Ishikawa (cell line): ENCODE measurements around the gene ARRB1.

Experiments
- CEBPB ChIP-seq: IDR thresholded peaks from 2 replicates; pipeline ENCODE4 v1.6.1; 2012
- CREB1 ChIP-seq: IDR thresholded peaks from 2 replicates; pipeline ENCODE4 v1.6.1; 2012; ENCODE audit warnings: low read depth
- EGR1 ChIP-seq: IDR thresholded peaks from 2 replicates; pipeline ENCODE4 v1.6.1; 2012
- EP300 ChIP-seq: IDR thresholded peaks from 2 replicates; pipeline ENCODE4 v1.6.1; 2012; ENCODE audit warnings: borderline replicate concordance
- FOXM1 ChIP-seq: IDR thresholded peaks from 2 replicates; pipeline ENCODE4 v1.6.1; 2012; ENCODE audit warnings: low read depth, borderline replicate concordance
- MAX ChIP-seq: IDR thresholded peaks from 2 replicates; pipeline ENCODE4 v1.6.1; 2012
- NFIC ChIP-seq: IDR thresholded peaks from 2 replicates; pipeline ENCODE4 v1.6.1; 2012
- RAD21 ChIP-seq: IDR thresholded peaks from 2 replicates; pipeline ENCODE4 v1.6.1; 2012; ENCODE audit warnings: low read depth
- REST ChIP-seq: IDR thresholded peaks from 2 replicates; pipeline ENCODE4 v1.6.1; 2012; ENCODE audit warnings: low read depth, mild to moderate bottlenecking
- TAF1 ChIP-seq: IDR thresholded peaks from 2 replicates; pipeline ENCODE4 v1.6.1; 2012; ENCODE audit warnings: low read depth, mild to moderate bottlenecking
- TCF12 ChIP-seq: IDR thresholded peaks from 2 replicates; pipeline ENCODE4 v1.6.1; 2012; ENCODE audit warnings: low read depth
- TEAD4 ChIP-seq: IDR thresholded peaks from 2 replicates; pipeline ENCODE4 v1.6.1; 2012
- USF1 ChIP-seq: IDR thresholded peaks from 2 replicates; pipeline ENCODE4 v1.6.1; 2012
- YY1 ChIP-seq: IDR thresholded peaks from 2 replicates; pipeline ENCODE4 v1.6.1; 2012; ENCODE audit warnings: low read depth
- ZBTB7A ChIP-seq: IDR thresholded peaks from 2 replicates; pipeline ENCODE4 v1.6.1; 2012; ENCODE audit warnings: low read depth

Gene ARRB1

GRCh38 chr11:75338516-75339208 lies 12.8 kb downstream of the ARRB1 start:
- TF ChIP-seq TAF1 (no peak), REST (no peak), MAX (no peak), NFIC (no peak), EP300 (no peak), USF1 (no peak), ZBTB7A (no peak), CREB1 (no peak), EGR1 (no peak), FOXM1 (no peak)

- TF ChIP-seq FOXM1 (no peak), TCF12 (no peak), CREB1 (no peak), EGR1 (no peak)
These were observed 14.2 kb downstream of the ARRB1 start for GRCh38 chr11:75337195-75337654.

GRCh38 chr11:75334976-75335375 lies 16.5 kb downstream of the ARRB1 start:
- TF ChIP-seq YY1 (no peak), NFIC (no peak), RAD21 (no peak), CEBPB (no peak), FOXM1 (no peak), TCF12 (no peak), REST (no peak), CREB1 (no peak), TAF1 (no peak), USF1 (no peak), EP300 (no peak), MAX (no peak), ZBTB7A (no peak), EGR1 (no peak), TEAD4 (no peak)

- no peak for TF ChIP-seq TEAD4
- no peak for TF ChIP-seq REST
- TF ChIP-seq RAD21, result no peak
- no peak for TF ChIP-seq CEBPB
- no peak for TF ChIP-seq FOXM1
- TF ChIP-seq MAX, result no peak
- TF ChIP-seq ZBTB7A, result no peak
- no peak for TF ChIP-seq YY1
- TF ChIP-seq CREB1, result no peak
These were observed 17.0 kb downstream of the ARRB1 start for GRCh38 chr11:75334402-75334891.

- TF ChIP-seq TEAD4 (no peak), CEBPB (no peak), ZBTB7A (no peak), RAD21 (no peak), YY1 (no peak), TAF1 (no peak)
These were observed 17.7 kb downstream of the ARRB1 start for GRCh38 chr11:75333807-75334140.
